AG09309 (cell line): ENCODE measurements around the gene FOXJ3.

ENCODE experiments used
- DNase-seq: peaks from one replicate; pipeline ENCODE4 v3.0.0-alpha.2; 2010; ENCODE audit warnings: low read depth
- H3K4me3 ChIP-seq: 2 replicates; pipeline ENCODE4 v1.5.1; 2011; ENCODE audit warnings: mild to moderate bottlenecking, low read depth, low read length, moderate library complexity; ENCODE audit not compliant: control insufficient read depth
- TF ChIP-seq, protein P1 (sequence below): IDR thresholded peaks from 2 replicates; pipeline ENCODE4 v1.5.1; 2011; ENCODE audit warnings: mild to moderate bottlenecking, low read depth, low read length, inconsistent platforms; ENCODE audit not compliant: insufficient read depth, control insufficient read depth; ENCODE audit errors: missing control alignments

The FOXJ3 gene

DNA sequence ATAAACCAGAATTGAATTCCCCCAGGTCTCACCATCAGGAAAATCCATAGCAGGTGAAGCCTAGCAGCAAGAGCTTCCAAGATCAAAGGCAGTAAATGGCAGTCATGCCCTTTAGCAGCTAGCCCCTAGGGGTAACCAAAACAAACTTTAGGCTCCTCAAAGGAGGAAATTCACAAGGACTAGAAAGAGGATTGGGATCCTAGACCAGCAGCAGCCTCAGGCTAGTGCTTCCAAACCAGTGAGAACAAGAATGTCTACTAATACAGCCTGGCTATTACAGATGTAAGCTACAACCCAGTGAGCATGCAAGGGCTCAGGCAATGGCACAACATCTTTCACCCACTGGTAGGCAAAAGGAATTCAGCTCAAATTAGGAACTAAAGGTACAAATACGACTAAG, 34.4 kb upstream of the FOXJ3 start:
- TF ChIP-seq, protein P1, sequence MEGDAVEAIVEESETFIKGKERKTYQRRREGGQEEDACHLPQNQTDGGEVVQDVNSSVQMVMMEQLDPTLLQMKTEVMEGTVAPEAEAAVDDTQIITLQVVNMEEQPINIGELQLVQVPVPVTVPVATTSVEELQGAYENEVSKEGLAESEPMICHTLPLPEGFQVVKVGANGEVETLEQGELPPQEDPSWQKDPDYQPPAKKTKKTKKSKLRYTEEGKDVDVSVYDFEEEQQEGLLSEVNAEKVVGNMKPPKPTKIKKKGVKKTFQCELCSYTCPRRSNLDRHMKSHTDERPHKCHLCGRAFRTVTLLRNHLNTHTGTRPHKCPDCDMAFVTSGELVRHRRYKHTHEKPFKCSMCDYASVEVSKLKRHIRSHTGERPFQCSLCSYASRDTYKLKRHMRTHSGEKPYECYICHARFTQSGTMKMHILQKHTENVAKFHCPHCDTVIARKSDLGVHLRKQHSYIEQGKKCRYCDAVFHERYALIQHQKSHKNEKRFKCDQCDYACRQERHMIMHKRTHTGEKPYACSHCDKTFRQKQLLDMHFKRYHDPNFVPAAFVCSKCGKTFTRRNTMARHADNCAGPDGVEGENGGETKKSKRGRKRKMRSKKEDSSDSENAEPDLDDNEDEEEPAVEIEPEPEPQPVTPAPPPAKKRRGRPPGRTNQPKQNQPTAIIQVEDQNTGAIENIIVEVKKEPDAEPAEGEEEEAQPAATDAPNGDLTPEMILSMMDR, result no peak
- no peak for DNase-seq
- no peak overlapping the region for H3K4me3 ChIP-seq

DNA sequence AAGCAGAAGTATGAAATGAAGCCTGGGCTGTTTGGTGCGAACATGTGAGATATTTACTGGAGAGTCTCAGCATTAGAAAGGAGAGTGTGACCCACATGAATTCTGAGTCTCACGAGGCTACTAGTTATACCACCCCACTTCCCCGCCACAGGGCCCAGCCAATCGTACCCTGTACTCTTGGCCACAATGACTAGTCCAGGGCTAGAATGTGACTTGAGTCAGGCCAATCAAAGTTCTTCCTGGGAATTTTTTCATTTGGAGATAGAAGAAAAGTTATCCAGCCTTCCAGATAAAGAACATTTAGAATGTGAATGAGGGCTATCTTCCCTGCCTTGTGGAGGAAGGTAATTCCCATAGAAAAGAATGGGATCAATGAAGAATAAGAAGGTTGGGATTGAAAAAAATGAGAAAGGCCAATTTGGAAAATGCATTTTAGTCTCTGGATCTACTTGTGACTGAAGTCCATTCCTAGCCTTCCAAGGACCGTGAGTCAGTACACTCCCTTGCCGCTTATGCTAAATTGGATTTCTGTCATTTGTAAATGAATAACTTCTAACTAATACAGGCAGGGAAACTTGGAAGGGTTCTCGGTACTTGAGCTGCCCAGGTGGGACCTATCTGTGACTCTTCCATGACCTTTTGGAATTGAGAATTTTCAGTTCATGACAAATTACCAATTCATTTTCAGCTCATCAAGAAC, 33.2 kb upstream of the FOXJ3 start:
- no peak for DNase-seq
- H3K4me3 ChIP-seq, result no peak overlapping the region
- TF ChIP-seq, protein P1, result no peak

DNA sequence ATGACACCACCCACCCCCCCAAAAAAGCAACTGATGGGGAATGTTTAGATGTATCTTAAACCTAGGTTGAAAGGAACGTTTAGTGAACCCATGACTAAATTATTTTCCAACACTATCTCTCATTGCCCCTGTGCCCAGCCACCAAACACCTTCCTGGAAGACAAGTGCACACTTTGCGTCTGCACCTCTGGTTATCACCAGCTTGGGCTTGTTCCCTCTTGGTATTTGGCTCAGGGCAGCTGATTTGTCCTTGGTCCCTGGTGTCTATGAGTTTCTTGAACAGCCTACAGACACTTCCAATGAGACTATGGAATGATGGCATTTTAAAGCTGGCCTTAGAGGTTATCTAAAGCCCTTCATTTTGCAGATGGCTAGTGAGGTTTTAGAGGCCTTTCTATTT, 30.1 kb upstream of the FOXJ3 start:
- DNase-seq, result no peak
- TF ChIP-seq, protein P1, result no peak
- H3K4me3 ChIP-seq, result no peak overlapping the region

DNA sequence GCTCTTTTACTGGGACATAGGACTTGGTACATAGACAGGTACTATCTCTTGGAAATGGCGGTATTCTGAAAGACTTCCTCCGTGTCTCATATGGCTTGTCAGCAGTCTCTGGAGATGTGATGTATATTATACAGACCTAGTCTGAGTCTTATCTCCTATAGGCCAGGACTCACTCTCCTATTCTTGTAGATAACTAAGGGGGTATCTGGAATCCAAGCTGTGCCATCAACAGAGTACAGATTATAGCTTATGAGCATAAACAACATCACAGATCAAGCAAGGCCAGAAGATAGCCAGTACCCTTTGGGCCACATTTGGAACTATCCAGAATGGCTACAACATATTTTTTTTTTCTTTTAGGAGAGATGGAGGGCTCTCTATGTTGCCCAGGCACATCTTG, 29.5 kb upstream of the FOXJ3 start:
- H3K4me3 ChIP-seq, result no peak overlapping the region
- DNase-seq, result no peak
- TF ChIP-seq, protein P1, result no peak

DNA sequence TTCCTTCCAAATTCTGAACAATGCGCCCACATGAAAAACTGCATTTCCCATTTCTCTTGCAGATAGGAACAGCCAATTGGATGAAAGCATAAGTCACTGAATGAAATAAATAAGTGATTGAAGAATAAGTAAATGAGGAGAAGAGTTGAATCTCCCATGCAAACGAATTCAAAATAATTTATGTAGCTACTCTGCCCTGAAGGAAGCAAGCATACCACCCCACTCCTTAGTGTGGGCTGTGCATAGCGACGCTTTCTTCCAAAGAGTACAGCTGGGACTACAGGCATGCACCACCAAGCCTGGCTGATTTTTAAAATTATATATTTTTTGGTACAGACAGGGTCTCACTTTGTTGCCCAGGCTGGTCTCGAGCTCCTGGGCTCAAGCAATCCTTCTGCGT, 29.1 kb upstream of the FOXJ3 start:
- no peak for DNase-seq
- TF ChIP-seq, protein P1, result no peak
- H3K4me3 ChIP-seq, result no peak overlapping the region

DNA sequence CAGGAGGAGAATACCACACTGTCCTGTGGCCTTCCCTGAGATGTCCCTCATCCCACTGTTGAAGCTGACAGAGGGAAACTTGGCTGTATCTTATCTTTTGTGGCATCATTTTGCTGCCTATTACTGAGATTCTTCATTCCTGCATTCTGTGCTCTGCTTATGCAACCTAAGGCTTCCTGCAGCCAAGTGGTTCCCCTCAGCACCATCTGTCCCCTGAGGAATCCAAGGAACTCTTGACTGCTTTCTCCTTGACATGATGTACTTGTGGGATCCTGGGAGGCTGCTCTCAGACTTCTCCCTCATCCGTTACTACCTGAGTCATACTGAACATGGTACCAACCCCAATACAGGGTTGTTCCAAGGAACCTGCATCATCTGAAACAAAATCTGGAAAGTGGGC, 24.4 kb upstream of the FOXJ3 start:
- TF ChIP-seq, protein P1, result no peak
- H3K4me3 ChIP-seq, result no peak overlapping the region
- DNase-seq, result no peak
